HFF-Myc (cell line): ENCODE results near the gene USP4.
"Not testable (repeated sequence)": the region's sequence is repeated elsewhere in the genome, so short reads cannot be mapped to it uniquely, and the experiment has no call there.

Source experiments
- DNase-seq: peaks from one replicate; pipeline ENCODE4 v3.0.0-alpha.2; 2011; ENCODE audit warnings: low read depth; ENCODE audit errors: extremely low read depth
- H3K4me3 ChIP-seq: replicated peaks from 2 replicates; pipeline ENCODE4 v1.5.1; 2011; ENCODE audit warnings: low read depth, mild to moderate bottlenecking, control low read depth, low read length
- TF ChIP-seq, protein P1 (sequence below): IDR thresholded peaks from 2 replicates; pipeline ENCODE4 v1.5.1; 2012; ENCODE audit warnings: mild to moderate bottlenecking, low read depth, low read length, control low read depth; ENCODE audit errors: missing control alignments

The USP4 gene

GRCh38 chr3:49352281-49352680 lies 12.4 kb upstream of the USP4 start:
- DNase-seq, result no peak
- TF ChIP-seq, protein P1, sequence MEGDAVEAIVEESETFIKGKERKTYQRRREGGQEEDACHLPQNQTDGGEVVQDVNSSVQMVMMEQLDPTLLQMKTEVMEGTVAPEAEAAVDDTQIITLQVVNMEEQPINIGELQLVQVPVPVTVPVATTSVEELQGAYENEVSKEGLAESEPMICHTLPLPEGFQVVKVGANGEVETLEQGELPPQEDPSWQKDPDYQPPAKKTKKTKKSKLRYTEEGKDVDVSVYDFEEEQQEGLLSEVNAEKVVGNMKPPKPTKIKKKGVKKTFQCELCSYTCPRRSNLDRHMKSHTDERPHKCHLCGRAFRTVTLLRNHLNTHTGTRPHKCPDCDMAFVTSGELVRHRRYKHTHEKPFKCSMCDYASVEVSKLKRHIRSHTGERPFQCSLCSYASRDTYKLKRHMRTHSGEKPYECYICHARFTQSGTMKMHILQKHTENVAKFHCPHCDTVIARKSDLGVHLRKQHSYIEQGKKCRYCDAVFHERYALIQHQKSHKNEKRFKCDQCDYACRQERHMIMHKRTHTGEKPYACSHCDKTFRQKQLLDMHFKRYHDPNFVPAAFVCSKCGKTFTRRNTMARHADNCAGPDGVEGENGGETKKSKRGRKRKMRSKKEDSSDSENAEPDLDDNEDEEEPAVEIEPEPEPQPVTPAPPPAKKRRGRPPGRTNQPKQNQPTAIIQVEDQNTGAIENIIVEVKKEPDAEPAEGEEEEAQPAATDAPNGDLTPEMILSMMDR, result no peak
- H3K4me3 ChIP-seq, result no peak overlapping the region

DNA sequence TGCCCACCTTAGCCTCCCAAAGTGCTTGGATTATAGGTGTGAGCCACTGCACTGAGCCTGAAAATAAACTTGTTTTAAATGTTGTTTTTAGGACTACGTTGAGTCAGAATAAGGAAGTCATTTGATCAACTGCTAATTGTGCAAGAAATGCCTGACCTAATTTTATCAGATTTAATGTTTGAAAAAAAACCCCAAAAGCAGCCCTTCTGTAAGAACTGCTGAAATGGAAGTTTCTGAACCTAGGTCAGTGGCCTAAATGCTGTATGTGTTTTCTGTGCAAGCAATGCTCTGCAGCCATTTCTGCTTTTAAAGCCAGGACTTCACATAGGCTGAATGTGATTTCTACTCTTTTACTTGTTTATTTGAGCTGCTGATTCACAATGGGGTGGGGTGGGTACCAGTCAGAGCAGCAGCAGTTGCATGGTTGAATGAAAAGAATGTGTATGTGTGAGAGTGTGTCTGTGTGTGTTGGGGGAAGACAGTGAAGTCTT lies 11.7 kb upstream of the USP4 start:
- H3K4me3 ChIP-seq, result no peak overlapping the region
- TF ChIP-seq, protein P1, result no peak
- DNase-seq, result no peak

DNA sequence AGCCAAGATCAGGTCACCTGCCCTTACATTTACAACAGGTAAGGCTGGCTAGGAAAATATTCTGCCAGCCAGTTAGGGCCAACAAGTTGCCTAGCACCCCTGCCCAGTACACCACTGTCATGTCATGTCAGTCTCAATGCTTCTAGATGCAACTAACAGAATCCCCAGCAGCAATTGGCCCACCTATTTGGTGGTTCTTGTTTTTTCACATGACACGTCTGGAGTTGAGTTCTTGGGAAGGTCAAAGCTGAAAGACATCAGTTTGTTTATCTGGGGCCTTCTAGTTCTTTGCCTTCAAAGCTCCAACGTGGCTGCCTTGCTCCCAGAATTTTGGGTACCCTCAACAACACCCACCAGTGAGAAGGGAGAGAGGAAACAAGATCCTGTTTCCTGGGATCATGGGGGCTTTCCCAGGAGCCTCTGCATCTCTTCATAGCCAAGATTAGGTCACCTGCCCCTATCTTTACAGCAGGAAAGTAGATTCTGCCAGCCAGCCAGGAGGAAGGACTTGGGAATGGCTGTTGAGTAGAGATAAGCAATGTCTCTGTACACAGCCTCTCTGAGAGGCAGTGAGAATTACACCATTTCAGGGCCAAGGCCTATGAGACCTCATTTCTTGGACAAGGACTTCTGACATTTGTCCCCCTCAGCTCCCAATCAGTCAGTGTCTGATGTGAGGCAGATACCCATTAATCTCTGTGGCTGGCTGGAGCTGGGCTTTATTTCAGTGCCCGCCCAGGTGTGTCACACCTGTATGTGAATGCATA lies 9.7 kb upstream of the USP4 start:
- H3K4me3 ChIP-seq, result no peak overlapping the region
- TF ChIP-seq, protein P1, result no peak
- DNase-seq, result no peak

DNA sequence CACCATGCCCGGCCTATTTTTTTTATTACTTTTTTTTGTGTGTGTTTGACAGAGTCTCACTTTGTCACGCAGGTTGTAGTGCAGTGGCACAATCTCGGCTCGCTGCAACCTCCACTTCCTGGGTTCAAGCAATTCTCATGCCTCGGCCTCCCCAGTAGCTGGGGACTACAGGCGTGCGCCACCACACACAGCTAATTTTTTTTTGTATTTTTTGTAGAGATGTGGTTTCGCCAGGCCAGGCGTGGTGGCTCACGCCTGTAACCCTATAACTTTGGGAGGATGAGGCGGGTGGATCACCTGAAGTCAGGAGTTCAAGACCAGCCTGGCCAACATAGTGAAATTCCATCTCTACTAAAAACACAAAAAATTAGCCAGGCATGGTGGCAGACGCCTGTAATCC lies 8.5 kb upstream of the USP4 start:
- not testable (repeated sequence) for H3K4me3 ChIP-seq, DNase-seq

DNA sequence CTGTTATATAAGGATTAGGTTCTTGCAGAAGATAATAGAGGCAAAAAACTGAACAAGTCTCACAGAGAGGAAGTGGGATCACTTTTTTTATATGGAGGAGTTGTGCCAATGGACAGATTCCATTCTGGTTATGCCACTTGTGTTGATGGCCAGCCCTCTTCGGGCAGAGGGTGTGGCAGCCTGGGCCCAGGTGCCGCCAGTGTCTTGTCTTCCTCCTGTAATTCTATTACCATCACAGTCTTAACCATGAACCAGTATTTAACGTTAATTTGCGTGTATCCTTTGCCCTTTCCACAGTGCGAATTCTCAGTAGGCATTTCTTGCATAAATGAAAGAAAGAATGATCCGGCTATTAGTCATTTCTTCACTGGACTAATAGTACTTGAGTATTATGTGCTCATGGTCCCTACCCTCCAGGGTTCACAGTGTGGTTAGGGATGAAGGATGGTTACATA lies 7.0 kb upstream of the USP4 start:
- TF ChIP-seq, protein P1, result no peak
- no peak for DNase-seq
- no peak overlapping the region for H3K4me3 ChIP-seq

DNA sequence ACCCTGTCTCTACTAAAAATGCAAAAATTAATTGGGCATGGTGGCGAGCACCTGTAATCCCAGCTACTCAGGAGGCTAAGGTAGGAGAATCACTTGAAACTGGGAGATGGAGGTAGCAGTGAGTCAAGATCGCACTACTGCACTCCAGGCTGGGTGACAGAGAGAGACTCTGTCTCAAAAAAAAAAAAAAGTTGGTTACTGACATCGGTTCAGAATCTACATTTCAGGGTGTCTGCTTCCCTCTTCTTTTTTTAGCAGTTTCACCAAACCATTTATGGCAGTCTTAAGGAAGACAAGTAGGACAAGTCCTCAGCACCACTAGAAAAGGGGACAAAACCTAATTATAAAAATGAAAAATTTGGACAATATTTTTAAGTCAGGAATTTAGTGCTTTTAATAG lies 3.3 kb upstream of the USP4 start:
- TF ChIP-seq, protein P1, result no peak
- no peak overlapping the region for H3K4me3 ChIP-seq
- DNase-seq, result no peak

- no peak overlapping the region for H3K4me3 ChIP-seq
- DNase-seq, result no peak
- TF ChIP-seq, protein P1, result no peak
Observed at GRCh38 chr3:49341996-49342395, 2.1 kb upstream of the USP4 start.
